Gastroesophageal sphincter (tissue), 4 donors: Measurements from ENCODE around the gene CALML6. TPM values are rescaled to one million over a fixed set of nuclear protein-coding genes. Genes with fewer than 3 reads are reported as not detected.

ENCODE experiments used
- ATAC-seq: fragments of 150-250 bp; one replicate; pipeline ENCODE4 v1.9.1; 2016; ENCODE audit warnings: mild to moderate bottlenecking, moderate library complexity
- H3K27ac ChIP-seq, 4 donors: fragments of 200-600 bp; sonication (generic) in 3 of 4; 1 replicate in 3 of 4; 2 replicates in 1 of 4; pipeline ENCODE4 v1.5.1; 2016 to 2019
- H3K27me3 ChIP-seq: fragments of 200-600 bp; sonication (generic); one replicate; pipeline ENCODE4 v1.5.1; 2019
- H3K36me3 ChIP-seq, 2 donors: fragments of 200-600 bp; sonication (generic); one replicate each; pipeline ENCODE4 v1.5.1; 2019; ENCODE audit warnings: control low read depth in 1 of 2
- H3K4me1 ChIP-seq, 3 donors: fragments of 200-600 bp; sonication (generic); 1 replicate in 2 of 3; 2 replicates in 1 of 3; pipeline ENCODE4 v1.5.1; 2016 to 2019; ENCODE audit warnings: control low read depth in 2 of 3
- H3K4me3 ChIP-seq, 2 donors: fragments of 200-600 bp; sonication (generic); one replicate each; pipeline ENCODE4 v1.5.1; 2019; ENCODE audit warnings: mild to moderate bottlenecking in 1 of 2, moderate library complexity in 1 of 2
- H3K9me3 ChIP-seq, 3 donors: fragments of 200-600 bp; sonication (generic); one replicate each; pipeline ENCODE4 v1.5.1; 2017 to 2019; ENCODE audit warnings: control low read depth in 2 of 3
- EP300 ChIP-seq: sonication (generic); formaldehyde crosslinking; IDR thresholded peaks from one replicate; pipeline ENCODE4 v1.6.1; 2017; ENCODE audit warnings: antibody characterized with exemption, mild to moderate bottlenecking
- POLR2A ChIP-seq, 2 donors: fragments of 450-650 bp; IDR thresholded peaks; one replicate each; pipeline ENCODE4 v1.6.1; 2017; ENCODE audit warnings: antibody characterized with exemption in 2 of 2, mild to moderate bottlenecking in 2 of 2, moderate library complexity in 1 of 2
- POLR2AphosphoS5 ChIP-seq: sonication (generic); formaldehyde crosslinking; IDR thresholded peaks from one replicate; pipeline ENCODE4 v1.6.1; 2017; ENCODE audit warnings: antibody characterized with exemption
- WGBS, 2 donors: methylation state at CpG; one replicate each; pipeline ENCODE4 v1.1.5; 2018; ENCODE audit warnings: low coverage in 1 of 2; 5-methylcytosine and 5-hydroxymethylcytosine counted together
- total RNA-seq, 4 donors: library from RNA; depleted of rRNA; stranded (reverse); fragments of >200 nt; gene quantifications; one replicate each; pipeline ENCODE4 v1.1.0, GENCODE V29; 2016
- TF ChIP-seq, protein P1 (sequence below), 4 experiments: fragments of 200-600 bp in 2 of 4; fragments of 450-650 bp in 2 of 4; sonication (generic) in 1 of 4; IDR thresholded peaks; one replicate each; pipeline ENCODE4 v1.5.1; 2017 to 2019; ENCODE audit warnings: antibody characterized with exemption in 4 of 4, mild to moderate bottlenecking in 2 of 4, moderate library complexity in 2 of 4

The CALML6 gene
- total RNA-seq, 4 donors from 2014 or later = 0.40 to 0.47 TPM; not detected in 2

DNA sequence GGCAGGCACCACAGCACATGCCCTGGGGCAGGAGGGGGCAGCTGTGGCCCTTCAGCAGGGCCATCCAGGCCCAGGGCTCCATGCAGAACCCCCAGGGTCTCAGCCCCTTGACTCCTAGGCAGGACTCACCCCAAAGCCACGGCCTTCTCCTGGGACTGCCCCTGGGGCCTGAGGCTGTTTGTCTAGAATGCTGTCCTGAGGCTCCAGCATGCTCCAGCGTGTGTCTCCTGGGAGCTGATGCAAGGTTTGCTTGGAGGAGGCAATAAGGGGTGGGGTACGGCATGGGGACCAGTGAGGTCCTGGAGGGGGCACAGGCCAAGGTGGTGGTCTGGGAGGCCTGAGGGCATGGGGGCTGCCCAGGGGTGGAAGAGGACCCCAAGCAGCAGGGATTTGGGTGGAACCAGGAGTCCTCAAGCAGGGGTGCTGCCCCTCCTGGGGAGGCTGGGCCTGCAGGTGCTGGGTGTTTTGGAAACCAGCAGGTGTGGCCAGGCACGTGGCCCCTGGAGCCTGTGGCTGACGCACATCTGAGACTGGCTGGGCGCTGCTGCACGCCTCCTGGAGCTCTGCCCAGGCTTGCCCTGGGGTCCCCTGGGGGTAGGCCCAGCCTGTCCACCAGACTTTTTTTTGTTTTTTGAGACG, 7.8 kb upstream of the CALML6 start:
- H3K36me3 ChIP-seq = no peaks in the 10 kb centered on the region
- no peak overlapping the region for H3K4me3 ChIP-seq
- H3K27ac ChIP-seq = peak overlapping the region in 1 of 4 donors; percentile 41
- TF ChIP-seq EP300 (no peak), POLR2AphosphoS5 (no peak), POLR2A (IDR thresholded peaks at IDR 0.05) (no peak)
- TF ChIP-seq, protein P1, sequence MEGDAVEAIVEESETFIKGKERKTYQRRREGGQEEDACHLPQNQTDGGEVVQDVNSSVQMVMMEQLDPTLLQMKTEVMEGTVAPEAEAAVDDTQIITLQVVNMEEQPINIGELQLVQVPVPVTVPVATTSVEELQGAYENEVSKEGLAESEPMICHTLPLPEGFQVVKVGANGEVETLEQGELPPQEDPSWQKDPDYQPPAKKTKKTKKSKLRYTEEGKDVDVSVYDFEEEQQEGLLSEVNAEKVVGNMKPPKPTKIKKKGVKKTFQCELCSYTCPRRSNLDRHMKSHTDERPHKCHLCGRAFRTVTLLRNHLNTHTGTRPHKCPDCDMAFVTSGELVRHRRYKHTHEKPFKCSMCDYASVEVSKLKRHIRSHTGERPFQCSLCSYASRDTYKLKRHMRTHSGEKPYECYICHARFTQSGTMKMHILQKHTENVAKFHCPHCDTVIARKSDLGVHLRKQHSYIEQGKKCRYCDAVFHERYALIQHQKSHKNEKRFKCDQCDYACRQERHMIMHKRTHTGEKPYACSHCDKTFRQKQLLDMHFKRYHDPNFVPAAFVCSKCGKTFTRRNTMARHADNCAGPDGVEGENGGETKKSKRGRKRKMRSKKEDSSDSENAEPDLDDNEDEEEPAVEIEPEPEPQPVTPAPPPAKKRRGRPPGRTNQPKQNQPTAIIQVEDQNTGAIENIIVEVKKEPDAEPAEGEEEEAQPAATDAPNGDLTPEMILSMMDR (IDR thresholded peaks at IDR 0.05) = no peak
- no CpG with 5 or more reads among the region's 8 CpGs for WGBS, 2 donors
- no peaks in the 10 kb centered on the region for H3K27me3 ChIP-seq
- ATAC-seq = no peak
- H3K9me3 ChIP-seq = no peaks in the 10 kb centered on the region
- H3K4me1 ChIP-seq = peaks cover 0 to 36% (median 9%) of the 10 kb centered on the region in 3 donors

GRCh38 chr1:1908506-1908791, 6.6 kb upstream of the CALML6 start:
- Histone ChIP-seq H3K36me3 (no peaks in the 10 kb centered on the region), H3K4me1 (peaks cover 0 to 36% (median 9%) of the 10 kb centered on the region in 3 donors), H3K9me3 (no peaks in the 10 kb centered on the region), H3K27ac (peak overlapping the region; percentile 49 to 96 (median 90)), H3K4me3 (peak overlapping the region; percentile 40 to 83), H3K27me3 (no peaks in the 10 kb centered on the region)
- WGBS, 2 donors = no CpG with 5 or more reads among the region's 21 CpGs
- no peak for TF ChIP-seq POLR2AphosphoS5
- TF ChIP-seq POLR2A (IDR thresholded peaks at IDR 0.05) = no peak
- TF ChIP-seq, protein P1 (IDR thresholded peaks at IDR 0.05) = no peak
- no peak for TF ChIP-seq EP300
- ATAC-seq = peak; percentile 26

- Histone ChIP-seq H3K27me3 (no peaks in the 10 kb centered on the region), H3K27ac (peak overlapping the region in 3 of 4 donors; percentile 88 to 96 (median 93)), H3K9me3 (no peaks in the 10 kb centered on the region), H3K4me1 (peaks cover 0 to 36% (median 9%) of the 10 kb centered on the region in 3 donors), H3K36me3 (no peaks in the 10 kb centered on the region), H3K4me3 (peak overlapping the region in 1 of 2 donors; percentile 83)
- no peak for ATAC-seq
- WGBS, 2 donors = 60 to 91% methylated on average over 1 to 6 of the region's 6 CpGs
- no peak for TF ChIP-seq POLR2AphosphoS5
- TF ChIP-seq POLR2A (IDR thresholded peaks at IDR 0.05) = no peak
- TF ChIP-seq, protein P1 (IDR thresholded peaks at IDR 0.05) = no peak
- TF ChIP-seq EP300 = no peak
Observed at GRCh38 chr1:1910033-1910465, 5.0 kb upstream of the CALML6 start.

- ATAC-seq = no peak
- Histone ChIP-seq H3K36me3 (no peaks in the 10 kb centered on the region), H3K4me3 (no peak overlapping the region), H3K4me1 (peaks cover 0 to 35% (median 9%) of the 10 kb centered on the region in 3 donors), H3K9me3 (no peaks in the 10 kb centered on the region), H3K27me3 (no peaks in the 10 kb centered on the region), H3K27ac (no peak overlapping the region)
- no peak for TF ChIP-seq POLR2A (IDR thresholded peaks at IDR 0.05)
- no peak for TF ChIP-seq EP300
- no peak for TF ChIP-seq POLR2AphosphoS5
- TF ChIP-seq, protein P1 (IDR thresholded peaks at IDR 0.05) = no peak
- WGBS, 2 donors = no CpG with 5 or more reads among the region's 22 CpGs
Observed at GRCh38 chr1:1910651-1911331, 4.3 kb upstream of the CALML6 start.
